ENCODE results near the gene RAB11A. TPM values are rescaled to one million over a fixed set of nuclear protein-coding genes. Genes with fewer than 3 reads are reported as not detected.
A peak's percentile ranks its signal among the peaks of the same experiment; 100 is the strongest.

Gene RAB11A
- total RNA-seq, 1 donor from 2014 or later = 214 TPM

DNA sequence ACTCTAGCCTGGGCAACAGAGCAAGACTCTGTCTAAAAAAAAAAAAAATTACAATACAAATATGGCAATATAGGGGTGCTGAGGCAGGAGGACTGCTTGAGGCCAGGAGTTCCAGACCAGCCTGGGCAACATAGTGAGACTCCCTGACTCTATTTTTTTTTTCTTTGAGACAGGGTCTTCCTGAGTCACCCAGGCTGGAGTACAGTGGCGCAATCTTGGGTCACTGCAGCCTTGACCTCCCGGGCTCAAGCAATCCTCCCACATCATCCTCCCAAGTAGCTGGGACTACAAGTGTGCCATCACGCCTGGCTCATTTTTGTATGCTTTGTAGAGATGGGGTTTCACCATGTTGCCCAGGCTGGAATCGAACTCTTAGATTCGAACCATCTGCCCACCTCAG, 17.3 kb upstream of the RAB11A start:
- H3K27ac Mint-ChIP-seq (ENCODE audit: unreplicated experiment) = no peak overlapping the region

DNA sequence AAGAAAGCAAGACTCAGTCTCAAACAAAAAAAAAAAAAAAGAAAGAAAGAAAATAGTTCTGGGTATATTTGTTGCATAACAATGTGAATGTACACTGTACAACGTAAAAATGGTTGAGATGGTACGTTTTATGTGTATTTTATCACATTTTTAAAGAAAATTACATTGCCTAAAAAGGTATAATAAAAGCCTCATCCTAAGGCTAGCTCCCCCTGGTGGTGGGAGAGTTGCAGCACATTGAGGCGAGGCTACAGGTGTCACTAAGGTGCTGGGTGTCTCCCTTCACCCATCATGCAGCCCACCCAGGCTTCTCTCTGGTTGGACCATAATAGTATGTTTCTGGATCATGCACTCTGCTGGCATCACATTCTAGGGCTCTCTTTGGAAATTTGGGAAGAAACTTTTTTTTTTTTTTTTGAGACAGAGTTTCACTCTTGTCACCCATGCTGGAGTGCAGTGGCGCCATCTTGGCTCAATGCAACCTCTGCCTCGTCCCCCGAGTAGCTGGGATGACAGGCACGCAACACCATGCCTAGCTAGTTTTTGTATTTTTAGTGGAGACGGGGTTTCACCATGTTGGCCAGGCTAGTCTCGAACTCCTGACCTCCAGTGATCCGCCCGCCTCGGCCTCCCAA, 12.4 kb upstream of the RAB11A start:
- peak; percentile 49 for DNase-seq (ENCODE audit: low read depth, low spot score)
- Mint-ChIP-seq H3K4me3 (no peak overlapping the region), H3K27me3 (ENCODE audit: low read depth) (peaks cover 16% of the 10 kb centered on the region), H3K36me3 (ENCODE audit: low read depth) (no peaks in the 10 kb centered on the region), H3K9me3 (no peaks in the 10 kb centered on the region), H3K4me1 (no peaks in the 10 kb centered on the region), H3K27ac (ENCODE audit: unreplicated experiment) (no peak overlapping the region)
- TF ChIP-seq, protein P1, sequence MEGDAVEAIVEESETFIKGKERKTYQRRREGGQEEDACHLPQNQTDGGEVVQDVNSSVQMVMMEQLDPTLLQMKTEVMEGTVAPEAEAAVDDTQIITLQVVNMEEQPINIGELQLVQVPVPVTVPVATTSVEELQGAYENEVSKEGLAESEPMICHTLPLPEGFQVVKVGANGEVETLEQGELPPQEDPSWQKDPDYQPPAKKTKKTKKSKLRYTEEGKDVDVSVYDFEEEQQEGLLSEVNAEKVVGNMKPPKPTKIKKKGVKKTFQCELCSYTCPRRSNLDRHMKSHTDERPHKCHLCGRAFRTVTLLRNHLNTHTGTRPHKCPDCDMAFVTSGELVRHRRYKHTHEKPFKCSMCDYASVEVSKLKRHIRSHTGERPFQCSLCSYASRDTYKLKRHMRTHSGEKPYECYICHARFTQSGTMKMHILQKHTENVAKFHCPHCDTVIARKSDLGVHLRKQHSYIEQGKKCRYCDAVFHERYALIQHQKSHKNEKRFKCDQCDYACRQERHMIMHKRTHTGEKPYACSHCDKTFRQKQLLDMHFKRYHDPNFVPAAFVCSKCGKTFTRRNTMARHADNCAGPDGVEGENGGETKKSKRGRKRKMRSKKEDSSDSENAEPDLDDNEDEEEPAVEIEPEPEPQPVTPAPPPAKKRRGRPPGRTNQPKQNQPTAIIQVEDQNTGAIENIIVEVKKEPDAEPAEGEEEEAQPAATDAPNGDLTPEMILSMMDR (conservative IDR thresholded peaks at IDR 0.05) = peak; percentile 82

More for the DNA sequence above, 17.3 kb upstream of the RAB11A start:
- TF ChIP-seq, protein P1 (conservative IDR thresholded peaks at IDR 0.05) = no peak
- no peaks in the 10 kb centered on the region for H3K36me3 Mint-ChIP-seq (ENCODE audit: low read depth)
- H3K4me1 Mint-ChIP-seq = no peaks in the 10 kb centered on the region
- no peaks in the 10 kb centered on the region for H3K9me3 Mint-ChIP-seq
- peaks cover 2% of the 10 kb centered on the region for H3K27me3 Mint-ChIP-seq (ENCODE audit: low read depth)
- H3K4me3 Mint-ChIP-seq = no peak overlapping the region
- DNase-seq (ENCODE audit: low read depth, low spot score) = no peak

DNA sequence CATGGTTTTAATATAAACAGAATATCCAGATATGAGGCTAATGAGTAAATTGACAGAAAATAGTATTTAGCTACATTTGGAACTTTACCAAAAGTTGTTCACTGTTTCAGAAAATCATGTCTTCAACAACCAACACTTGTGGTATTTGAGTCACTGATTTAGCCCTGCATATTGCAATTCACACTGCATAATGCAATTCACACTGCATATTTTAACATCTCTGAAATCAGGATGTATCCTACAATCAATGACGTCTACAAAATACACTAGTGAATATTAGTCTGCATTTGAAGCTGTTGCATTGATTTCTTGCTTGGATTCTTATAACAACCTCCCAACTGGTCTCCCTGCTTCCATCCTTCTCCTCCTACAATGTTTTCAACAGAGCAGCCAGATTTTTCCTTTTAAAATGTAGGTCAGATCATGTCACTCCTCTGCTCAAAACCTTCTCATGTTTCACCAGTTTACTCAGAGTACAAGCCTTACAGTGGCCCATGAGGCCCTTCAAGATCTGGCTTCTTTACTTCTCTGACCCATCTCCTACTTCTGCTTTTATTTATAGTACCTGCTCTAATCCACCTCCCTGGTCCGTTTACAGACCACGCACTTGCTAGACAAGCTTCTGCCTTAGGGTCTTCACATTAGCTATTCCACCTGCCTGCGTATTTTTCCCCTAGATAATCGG, 11.4 kb upstream of the RAB11A start:
- Mint-ChIP-seq H3K36me3 (ENCODE audit: low read depth) (no peaks in the 10 kb centered on the region), H3K27ac (ENCODE audit: unreplicated experiment) (no peak overlapping the region), H3K27me3 (ENCODE audit: low read depth) (peaks cover 16% of the 10 kb centered on the region), H3K4me3 (no peak overlapping the region), H3K9me3 (no peaks in the 10 kb centered on the region), H3K4me1 (peaks cover 5% of the 10 kb centered on the region)
- DNase-seq (ENCODE audit: low read depth, low spot score) = no peak
- TF ChIP-seq, protein P1 (conservative IDR thresholded peaks at IDR 0.05) = no peak

DNA sequence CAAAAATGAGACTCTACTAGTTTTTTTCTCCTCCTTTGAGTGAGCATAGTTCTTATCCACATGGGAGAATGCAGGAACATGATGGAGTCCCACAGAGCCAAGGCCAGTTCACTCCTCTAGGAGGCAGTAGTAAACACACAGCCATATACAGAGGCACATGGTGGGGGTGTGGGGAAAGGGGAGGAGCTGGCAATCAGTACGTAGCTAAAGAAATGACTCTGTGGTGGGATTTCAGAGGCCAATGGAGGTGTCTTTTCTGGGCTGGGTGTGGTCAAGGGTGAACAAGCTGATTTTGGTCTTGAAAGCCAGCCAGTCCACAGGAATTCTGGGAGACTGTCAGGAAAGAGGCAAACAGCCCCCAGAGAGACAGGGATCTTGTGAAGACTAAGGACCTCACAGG, 6.6 kb upstream of the RAB11A start:
- Mint-ChIP-seq H3K27me3 (ENCODE audit: low read depth) (peaks cover 14% of the 10 kb centered on the region), H3K4me1 (peaks cover 5% of the 10 kb centered on the region), H3K36me3 (ENCODE audit: low read depth) (no peaks in the 10 kb centered on the region), H3K27ac (ENCODE audit: unreplicated experiment) (no peak overlapping the region), H3K9me3 (no peaks in the 10 kb centered on the region), H3K4me3 (peak overlapping the region; percentile 28)
- TF ChIP-seq, protein P1 (conservative IDR thresholded peaks at IDR 0.05) = peak; percentile 60
- DNase-seq (ENCODE audit: low read depth, low spot score) = peak; percentile 42

DNA sequence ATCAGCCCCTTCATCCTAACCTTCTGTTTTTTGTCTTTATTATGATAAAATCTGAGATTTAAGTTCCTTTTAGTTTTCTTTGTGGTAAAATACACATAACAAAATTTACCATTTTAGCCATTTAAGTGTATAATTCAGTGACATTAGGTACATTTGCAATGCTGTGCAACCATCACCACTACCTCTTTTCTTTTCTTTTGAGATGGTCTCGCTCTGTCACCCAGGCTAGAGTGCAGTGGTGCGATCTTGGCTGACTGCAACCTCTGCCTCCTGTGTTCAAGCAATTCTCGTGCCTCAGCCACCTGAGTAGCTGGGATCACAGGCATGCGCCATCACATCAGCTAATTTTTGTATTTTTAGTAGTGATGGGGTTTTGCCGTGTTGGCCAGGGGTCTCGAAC, 6.2 kb upstream of the RAB11A start:
- H3K4me1 Mint-ChIP-seq = peaks cover 5% of the 10 kb centered on the region
- DNase-seq (ENCODE audit: low read depth, low spot score) = no peak

More for the DNA sequence above, 6.2 kb upstream of the RAB11A start:
- TF ChIP-seq, protein P1 (conservative IDR thresholded peaks at IDR 0.05) = no peak
- no peaks in the 10 kb centered on the region for H3K36me3 Mint-ChIP-seq (ENCODE audit: low read depth)
- no peak overlapping the region for H3K27ac Mint-ChIP-seq (ENCODE audit: unreplicated experiment)
- no peak overlapping the region for H3K4me3 Mint-ChIP-seq
- peaks cover 14% of the 10 kb centered on the region for H3K27me3 Mint-ChIP-seq (ENCODE audit: low read depth)
- no peaks in the 10 kb centered on the region for H3K9me3 Mint-ChIP-seq
